Glutamatergic neuron (in vitro differentiated cells): ENCODE data around the gene HOXA13. TPM values are rescaled to one million over a fixed set of nuclear protein-coding genes. Genes with fewer than 3 reads are reported as not detected.

Source experiments
- DNase-seq: peaks from one replicate; pipeline ENCODE4 v3.0.0; 2022
- H3K27ac Mint-ChIP-seq: one replicate; pipeline ENCODE4 v1.8.0; 2020; ENCODE audit warnings: mild to moderate bottlenecking, mixed read lengths, inconsistent platforms; ENCODE audit not compliant: unreplicated experiment
- H3K27me3 Mint-ChIP-seq: one replicate; pipeline ENCODE4 v1.8.0; 2020; ENCODE audit warnings: mild to moderate bottlenecking, moderate library complexity, mixed read lengths, inconsistent platforms; ENCODE audit not compliant: unreplicated experiment
- H3K36me3 Mint-ChIP-seq: one replicate; pipeline ENCODE4 v1.8.0; 2020; ENCODE audit warnings: mild to moderate bottlenecking, mixed read lengths, inconsistent platforms; ENCODE audit not compliant: unreplicated experiment
- H3K4me1 Mint-ChIP-seq: one replicate; pipeline ENCODE4 v1.8.0; 2020; ENCODE audit warnings: mild to moderate bottlenecking, low read depth, mixed read lengths, inconsistent platforms; ENCODE audit not compliant: unreplicated experiment
- H3K4me3 Mint-ChIP-seq: one replicate; pipeline ENCODE4 v1.8.0; 2020; ENCODE audit warnings: mild to moderate bottlenecking, mixed read lengths, inconsistent platforms; ENCODE audit not compliant: unreplicated experiment
- H3K9me3 Mint-ChIP-seq: one replicate; pipeline ENCODE4 v1.8.0; 2020; ENCODE audit warnings: mild to moderate bottlenecking, moderate library complexity, mixed read lengths, inconsistent platforms; ENCODE audit not compliant: unreplicated experiment
- CTCF ChIP-seq: fragments of 200-600 bp; sonication (generic); IDR thresholded peaks from one replicate; pipeline ENCODE4 v1.5.0; 2021; ENCODE audit not compliant: partially characterized antibody, unreplicated experiment
- total RNA-seq: library from RNA; stranded (reverse); fragmentation: NEBNext Ultra II Directional; extraction: Animal tissue kit (Norgen Biotek cat#: 25700); gene quantifications from one replicate; pipeline ENCODE4 v1.2.1, GENCODE V29; 2021; ENCODE audit not compliant: unreplicated experiment

HOXA13 gene
- total RNA-seq, 1 donor from 2014 or later = not detected

GRCh38 chr7:27211084-27211446 lies 11.2 kb upstream of the HOXA13 start:
- TF ChIP-seq CTCF = no peak
- Mint-ChIP-seq H3K4me1 (no peaks in the 10 kb centered on the region), H3K27ac (no peak overlapping the region), H3K4me3 (no peak overlapping the region), H3K36me3 (no peaks in the 10 kb centered on the region), H3K27me3 (peaks cover 43% of the 10 kb centered on the region), H3K9me3 (no peaks in the 10 kb centered on the region)
- DNase-seq = no peak

GRCh38 chr7:27210441-27211083 lies 10.7 kb upstream of the HOXA13 start:
- no peak overlapping the region for H3K27ac Mint-ChIP-seq
- no peak overlapping the region for H3K4me3 Mint-ChIP-seq
- TF ChIP-seq CTCF = peak; percentile 89
- DNase-seq = peak; percentile 80
- H3K36me3 Mint-ChIP-seq = no peaks in the 10 kb centered on the region
- H3K4me1 Mint-ChIP-seq = no peaks in the 10 kb centered on the region
- peaks cover 41% of the 10 kb centered on the region for H3K27me3 Mint-ChIP-seq
- H3K9me3 Mint-ChIP-seq = no peaks in the 10 kb centered on the region

GRCh38 chr7:27209933-27210440 lies 10.1 kb upstream of the HOXA13 start:
- Mint-ChIP-seq H3K27ac (no peak overlapping the region), H3K4me3 (no peak overlapping the region), H3K4me1 (no peaks in the 10 kb centered on the region), H3K36me3 (no peaks in the 10 kb centered on the region), H3K27me3 (peaks cover 38% of the 10 kb centered on the region), H3K9me3 (peaks cover 2% of the 10 kb centered on the region)
- no peak for DNase-seq
- no peak for TF ChIP-seq CTCF

GRCh38 chr7:27208998-27209397 lies 9.1 kb upstream of the HOXA13 start:
- Mint-ChIP-seq H3K36me3 (no peaks in the 10 kb centered on the region), H3K27me3 (peaks cover 44% of the 10 kb centered on the region), H3K9me3 (peaks cover 4% of the 10 kb centered on the region), H3K4me3 (no peak overlapping the region), H3K4me1 (peaks cover 3% of the 10 kb centered on the region), H3K27ac (no peak overlapping the region)
- TF ChIP-seq CTCF = no peak
- no peak for DNase-seq

GRCh38 chr7:27207348-27207985 lies 7.6 kb upstream of the HOXA13 start:
- H3K9me3 Mint-ChIP-seq = peaks cover 6% of the 10 kb centered on the region
- peaks cover 3% of the 10 kb centered on the region for H3K4me1 Mint-ChIP-seq
- no peaks in the 10 kb centered on the region for H3K36me3 Mint-ChIP-seq
- DNase-seq = no peak
- H3K27me3 Mint-ChIP-seq = peaks cover 48% of the 10 kb centered on the region
- H3K4me3 Mint-ChIP-seq = no peak overlapping the region
- no peak overlapping the region for H3K27ac Mint-ChIP-seq
- no peak for TF ChIP-seq CTCF
